Embryonic facial prominence (tissue), 1 donor: Measurements from ENCODE around the gene SLC36A3.
"Not testable (repeated sequence)": the region's sequence is repeated elsewhere in the genome, so short reads cannot be mapped to it uniquely, and the experiment has no call there.

Experiments
- DNase-seq: peaks from one replicate; pipeline ENCODE4 v3.0.0-alpha.2; 2016; ENCODE audit errors: extremely low spot score

SLC36A3 gene

DNA sequence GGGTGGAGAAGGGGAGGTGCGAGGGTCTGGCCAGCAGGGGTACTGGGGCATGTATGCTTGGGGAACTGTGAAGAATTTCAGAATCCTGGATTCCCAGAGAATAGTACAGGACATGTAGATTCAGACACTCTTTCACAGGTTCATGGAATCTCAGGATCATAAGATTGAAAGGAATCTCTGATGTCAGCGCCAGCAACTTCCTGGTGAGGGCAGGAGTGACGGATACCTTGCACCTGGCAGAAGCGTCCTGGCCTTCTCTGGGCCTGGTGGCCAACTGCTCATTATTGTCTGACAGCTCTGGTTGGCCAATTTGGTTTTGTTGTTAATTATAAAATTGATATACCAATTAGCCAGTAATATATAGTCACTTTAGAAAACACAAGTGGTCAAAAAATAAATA lies 43.6 kb downstream of the SLC36A3 start:
- no peak for DNase-seq

DNA sequence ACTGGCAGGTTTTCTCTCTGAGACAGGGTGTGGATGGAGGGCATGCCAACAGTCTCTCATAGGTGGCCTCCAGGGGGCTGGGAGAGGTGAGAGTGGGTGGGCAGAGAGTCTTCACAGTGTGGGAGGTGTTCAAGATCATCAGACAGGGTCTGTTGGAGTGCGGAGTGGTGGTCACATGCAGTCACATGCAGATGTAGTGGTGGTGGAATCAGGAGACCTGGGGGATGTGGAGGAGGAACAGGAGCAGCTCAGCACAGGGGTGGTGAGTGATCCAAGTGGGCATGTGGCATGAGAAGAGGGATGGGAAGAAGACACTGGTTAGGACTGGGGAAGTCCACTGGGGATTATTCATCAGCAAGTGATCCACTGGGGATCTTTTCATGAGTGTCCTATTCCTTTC lies 44.8 kb downstream of the SLC36A3 start:
- no peak for DNase-seq

GRCh38 chr5:151258201-151258611 lies 45.4 kb downstream of the SLC36A3 start:
- no peak for DNase-seq

GRCh38 chr5:151257731-151258181 lies 45.8 kb downstream of the SLC36A3 start:
- no peak for DNase-seq

DNA sequence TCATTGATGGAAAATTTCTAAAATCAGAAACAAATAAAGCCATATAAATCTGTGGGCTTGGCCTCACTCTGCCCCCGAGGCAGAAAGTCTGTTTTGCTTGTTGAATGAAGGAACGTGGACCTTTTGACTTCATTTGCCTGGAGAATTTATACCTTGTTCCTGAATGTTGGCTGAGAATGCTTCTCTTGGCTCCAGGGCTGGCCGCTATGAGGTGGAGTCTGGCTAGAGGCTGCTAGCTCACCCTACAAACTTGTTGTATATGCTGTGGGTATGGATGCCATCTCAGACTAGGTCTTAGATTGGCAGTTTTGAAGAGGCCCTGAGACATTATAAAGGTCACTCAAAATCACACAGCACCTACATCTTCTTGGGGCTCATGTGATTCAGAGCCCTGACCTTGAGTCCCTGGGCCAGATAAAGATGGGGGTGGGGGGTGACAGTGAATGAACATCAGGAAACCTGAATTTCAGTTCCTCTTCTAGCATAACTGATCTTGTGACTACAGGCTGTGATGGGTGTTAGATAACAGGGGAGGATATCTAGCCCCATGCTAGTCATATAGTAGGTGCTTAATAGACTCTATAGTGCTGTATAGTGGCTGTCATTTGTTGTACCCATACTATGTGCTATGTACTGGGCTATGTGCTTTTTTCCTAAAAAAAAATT lies 47.8 kb downstream of the SLC36A3 start:
- DNase-seq = no peak

DNA sequence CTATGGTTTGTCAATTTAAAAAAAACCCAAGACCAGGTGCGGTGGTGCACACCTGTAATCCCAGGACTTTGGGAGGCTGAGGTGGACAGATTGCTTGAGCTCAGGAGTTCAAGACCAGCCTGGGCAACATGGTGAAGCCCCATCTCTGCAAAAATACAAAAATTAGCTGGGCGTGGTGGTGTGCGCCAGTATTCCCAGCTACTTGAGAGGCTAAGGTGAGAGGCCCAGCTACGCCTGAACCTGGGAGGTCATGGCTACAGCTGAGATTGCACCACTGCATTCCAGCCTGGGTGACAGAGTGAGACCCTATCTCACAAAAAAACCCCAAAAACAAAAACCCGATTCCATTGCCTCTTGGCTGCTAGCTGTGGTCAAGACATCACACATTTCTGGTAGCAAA lies 48.6 kb downstream of the SLC36A3 start:
- DNase-seq = not testable (repeated sequence)

GRCh38 chr5:151254556-151254955 lies 49.0 kb downstream of the SLC36A3 start:
- no peak for DNase-seq

DNA sequence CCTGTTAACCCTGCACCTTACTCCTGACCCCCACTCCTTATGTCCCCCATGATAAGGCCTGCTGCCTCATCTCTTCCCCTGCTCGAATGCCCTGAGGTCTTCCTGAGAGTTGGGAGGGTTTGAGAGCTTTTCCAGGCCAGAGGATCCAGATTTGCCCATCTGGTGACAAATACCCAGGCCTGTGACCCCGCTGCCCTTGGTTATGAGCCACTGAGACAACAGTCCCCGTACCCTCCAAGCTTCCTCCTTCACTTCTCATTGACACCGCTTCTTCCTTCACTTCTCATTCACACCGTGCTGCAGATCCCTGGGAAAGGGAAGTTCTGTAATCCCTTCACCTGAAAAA lies 50.0 kb downstream of the SLC36A3 start:
- DNase-seq = no peak

DNA sequence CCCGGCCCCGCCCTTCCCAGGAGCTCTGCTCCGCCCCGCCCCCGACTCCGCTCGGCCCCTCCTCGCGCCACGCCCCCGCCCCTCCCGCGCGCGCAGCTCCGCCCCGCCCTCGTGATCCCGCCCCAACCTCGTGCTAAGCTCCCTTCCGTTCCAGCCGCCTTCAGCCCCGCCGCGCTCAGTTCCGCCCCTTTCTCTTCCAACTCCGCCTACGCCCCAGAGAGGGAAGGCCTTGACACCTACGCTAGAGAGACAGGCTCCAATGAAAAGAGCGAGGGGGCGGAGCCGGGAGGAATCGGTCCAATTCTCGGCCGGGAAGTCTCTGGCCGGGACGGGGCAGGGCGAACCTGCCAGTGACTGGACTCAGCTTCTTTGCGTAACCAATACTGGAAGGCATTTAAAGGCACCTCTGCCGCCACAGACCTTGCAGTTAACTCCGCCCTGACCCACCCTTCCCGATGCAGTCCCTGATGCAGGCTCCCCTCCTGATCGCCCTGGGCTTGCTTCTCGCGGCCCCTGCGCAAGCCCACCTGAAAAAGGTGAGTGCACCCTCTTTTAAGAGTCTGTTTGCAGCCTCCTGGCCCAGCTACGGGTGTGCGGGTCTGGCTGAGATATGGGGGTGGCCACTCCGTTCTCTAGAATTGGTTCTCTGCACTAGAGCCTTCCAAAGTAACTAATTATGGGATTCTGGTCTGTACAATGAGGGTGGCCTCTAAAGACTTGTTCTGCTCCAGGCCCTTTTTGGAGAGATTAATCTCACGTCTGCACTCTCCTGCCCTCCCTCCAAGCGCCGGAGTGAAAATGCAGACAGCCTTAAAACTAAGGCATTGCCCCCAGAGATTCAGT lies 50.6 kb downstream of the SLC36A3 start, which contains the start of gene GM2A:
Gene GM2A, plus strand, starts transcription at position 424 of the 843 bp plus-strand sequence. Its CDS starts 32 bp downstream, at position 456.
- DNase-seq = peak; percentile 97

DNA sequence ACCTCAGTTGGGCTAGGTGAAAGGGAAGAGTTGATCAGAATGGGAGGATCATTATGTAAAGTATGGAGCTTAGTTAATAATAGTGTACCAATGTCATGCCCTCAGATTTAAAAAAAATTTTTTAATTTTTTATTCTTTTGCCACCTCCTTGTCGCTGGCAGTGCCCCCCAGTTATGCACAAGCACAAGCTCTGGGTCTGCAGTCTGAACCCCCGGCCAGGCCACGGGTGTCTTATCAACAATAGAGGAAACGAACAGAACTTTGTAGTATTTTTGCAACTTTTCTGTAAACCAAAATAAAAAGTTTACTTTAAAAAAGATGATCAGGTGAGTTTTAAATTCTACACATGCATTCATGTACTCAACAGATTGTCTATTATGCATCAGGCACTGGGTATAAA lies 51.9 kb downstream of the SLC36A3 start:
- no peak for DNase-seq

DNA sequence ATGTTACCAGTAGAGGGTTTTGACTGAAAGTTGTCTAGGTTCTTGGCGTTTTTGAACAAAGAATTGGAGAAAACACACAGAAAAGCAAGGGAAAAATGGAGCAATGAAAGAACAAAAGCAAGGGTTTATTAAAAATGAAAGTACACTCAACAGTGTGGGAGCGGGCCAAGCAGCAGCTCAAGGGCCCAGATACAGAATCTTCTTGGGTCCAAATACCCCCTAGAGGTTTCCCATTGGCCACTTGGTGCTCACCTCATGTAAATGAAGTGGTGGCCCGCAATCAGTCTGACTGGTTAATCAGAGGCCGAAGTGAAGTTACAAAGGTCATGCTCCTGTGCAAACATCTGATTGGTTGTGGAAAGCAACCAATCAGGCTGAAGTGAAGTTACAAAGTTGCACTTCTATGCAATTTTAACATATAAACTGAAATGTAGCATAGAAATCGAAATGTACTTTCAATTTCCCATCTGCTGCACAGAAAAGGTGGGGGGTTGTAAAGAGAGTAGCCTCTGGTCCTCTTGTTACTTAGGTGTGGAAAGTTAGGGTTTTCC lies 52.5 kb downstream of the SLC36A3 start:
- DNase-seq = no peak

DNA sequence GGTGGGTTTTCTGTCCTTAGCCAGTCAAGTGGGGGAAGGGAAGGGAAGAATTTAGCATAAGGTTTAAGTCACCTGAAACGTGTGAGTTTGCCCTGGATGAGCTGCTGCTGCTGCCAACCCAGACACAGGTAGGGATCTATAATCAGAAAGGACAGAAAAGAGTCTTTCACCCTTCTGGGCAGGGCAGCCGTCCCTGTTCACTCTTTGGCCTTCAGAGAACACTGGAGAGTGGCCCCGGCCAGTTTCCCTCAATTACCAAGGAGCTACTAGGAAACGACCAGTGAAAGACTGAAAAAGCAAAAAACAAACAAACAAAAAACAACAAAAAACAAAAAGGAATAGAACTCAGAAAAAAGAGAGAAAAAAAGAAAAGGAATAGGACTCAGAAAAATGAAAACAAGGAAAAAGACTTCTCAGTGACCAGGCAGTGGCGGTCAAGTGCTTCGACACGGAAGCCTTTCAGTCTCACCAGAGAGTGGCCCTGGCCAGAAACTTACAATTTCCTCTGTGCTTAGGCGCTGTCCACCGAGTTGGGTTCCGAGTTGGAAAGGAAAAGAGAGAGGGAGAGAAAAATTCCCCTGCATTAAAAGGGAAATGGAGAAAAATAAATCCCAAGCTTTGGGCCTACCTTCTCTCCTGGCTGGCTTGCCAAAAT lies 53.1 kb downstream of the SLC36A3 start:
- DNase-seq = no peak

DNA sequence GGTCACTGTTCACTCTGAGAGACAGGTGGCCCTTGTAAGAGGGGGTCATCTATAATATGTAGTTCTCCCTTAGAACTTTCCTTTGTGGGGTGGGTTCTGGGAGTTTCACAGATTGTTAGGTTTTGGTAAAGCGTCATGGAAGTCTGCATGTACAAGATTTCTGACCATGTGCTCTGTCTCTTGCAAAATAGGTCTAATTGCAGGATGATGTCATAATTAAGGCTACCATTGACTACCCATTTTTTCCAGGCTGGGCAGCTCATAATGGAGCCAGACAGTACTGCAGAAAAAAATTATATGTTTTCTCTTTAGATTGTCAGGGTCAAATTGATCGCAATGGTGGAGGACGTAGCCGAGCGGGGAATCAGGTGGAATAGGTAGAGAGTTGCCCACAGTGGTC lies 54.3 kb downstream of the SLC36A3 start:
- DNase-seq = no peak

- DNase-seq = no peak
Observed at GRCh38 chr5:151248651-151249050, 54.9 kb downstream of the SLC36A3 start.

GRCh38 chr5:151245680-151246219 lies 57.8 kb downstream of the SLC36A3 start:
- no peak for DNase-seq

DNA sequence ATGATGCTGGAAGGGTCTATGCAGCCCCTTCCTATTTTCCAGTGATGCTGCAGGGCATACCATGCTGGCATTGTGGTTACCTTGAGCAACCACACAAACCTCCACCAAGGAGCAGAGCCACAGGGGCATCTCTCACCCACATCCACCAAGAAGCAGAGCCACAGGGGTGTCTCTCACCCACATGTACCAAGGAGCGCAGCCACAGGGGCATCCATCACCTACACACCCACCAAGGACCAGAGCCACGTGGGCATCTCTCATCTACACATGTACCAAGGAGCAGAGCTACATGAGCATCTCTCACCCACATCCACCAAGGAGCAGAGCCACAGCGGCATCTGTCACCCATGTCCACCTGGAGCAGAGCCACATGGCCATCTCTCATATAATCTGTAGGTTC lies 59.4 kb downstream of the SLC36A3 start:
- no peak for DNase-seq

GRCh38 chr5:151243564-151243963 lies 60.0 kb downstream of the SLC36A3 start:
- DNase-seq = no peak

GRCh38 chr5:151243127-151243526 lies 60.4 kb downstream of the SLC36A3 start:
- DNase-seq = no peak

GRCh38 chr5:151240924-151241635 lies 62.5 kb downstream of the SLC36A3 start:
- no peak for DNase-seq

DNA sequence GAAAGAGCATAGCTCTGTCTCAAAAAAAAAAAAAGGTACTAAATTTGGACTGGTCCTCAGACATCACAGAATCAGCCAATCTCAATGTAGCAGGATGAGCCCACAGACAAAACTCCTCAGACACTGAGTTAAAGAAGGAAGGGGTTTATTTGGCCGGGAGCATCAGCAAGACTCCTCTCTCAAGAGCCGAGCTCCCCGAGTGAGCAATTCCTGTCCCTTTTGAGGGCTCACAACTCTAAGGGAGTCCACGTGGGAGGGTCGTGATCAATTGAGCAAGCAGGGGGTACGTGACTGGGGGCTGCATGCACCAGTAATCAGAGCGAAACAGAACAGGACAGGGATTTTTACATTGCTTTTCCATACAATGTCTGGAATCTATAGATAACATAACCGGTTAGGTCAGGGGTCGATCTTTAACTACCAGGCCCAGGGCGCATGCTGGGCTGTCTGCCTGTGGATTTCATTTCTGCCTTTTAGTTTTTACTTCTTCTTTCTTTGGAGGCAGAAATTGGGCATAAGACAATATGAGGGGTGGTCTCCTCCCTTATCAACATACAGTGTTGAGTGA lies 63.2 kb downstream of the SLC36A3 start:
- DNase-seq = not testable (repeated sequence)

- no peak for DNase-seq
Observed at GRCh38 chr5:151239237-151239861, 64.2 kb downstream of the SLC36A3 start.
